ENCODE results near the gene BCO1.

The BCO1 gene

DNA sequence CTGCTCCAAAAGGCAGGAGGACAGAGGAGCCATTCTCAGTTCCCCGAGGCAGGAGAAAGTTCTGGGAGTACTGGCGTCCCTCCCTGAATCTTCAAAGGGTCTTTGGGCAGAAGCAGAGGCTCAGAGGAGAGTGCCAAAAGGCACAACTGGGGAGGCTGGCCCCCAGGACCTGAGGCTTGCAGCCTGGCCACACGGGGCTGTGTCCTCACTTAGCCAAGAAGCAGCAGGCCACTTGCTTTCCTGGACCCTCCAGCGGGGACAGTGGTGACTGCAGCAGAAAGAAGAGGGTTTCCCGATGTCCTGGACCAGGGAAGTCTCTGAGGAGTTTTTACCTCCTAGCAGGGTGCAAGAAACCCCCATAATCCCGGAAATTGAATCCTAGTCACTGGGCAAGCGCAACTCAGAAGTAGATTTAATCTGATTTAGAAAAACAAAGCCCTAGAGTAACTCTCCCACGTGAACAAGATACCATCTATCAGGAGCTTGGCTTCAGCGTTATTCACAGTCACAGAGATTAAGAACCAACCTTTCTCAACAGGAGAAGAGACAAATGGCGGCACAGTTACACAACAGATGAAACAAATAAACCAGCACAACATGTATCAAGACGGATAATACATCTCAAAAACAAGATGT lies 25.5 kb upstream of the BCO1 start:
- Histone ChIP-seq H3K4me3 (ENCODE audit: severe bottlenecking) (no peak overlapping the region), H3K9me3 (ENCODE audit: severe bottlenecking) (no peaks in the 10 kb centered on the region), H3K36me3 (ENCODE audit: low read depth) (no peaks in the 10 kb centered on the region), H3K27me3 (ENCODE audit: insufficient read depth, poor library complexity, severe bottlenecking) (no peaks in the 10 kb centered on the region), H3K4me1 (ENCODE audit: insufficient read depth, poor library complexity, severe bottlenecking) (no peaks in the 10 kb centered on the region), H3K27ac (ENCODE audit: poor library complexity, severe bottlenecking) (no peak overlapping the region)
- TF ChIP-seq, protein P1, sequence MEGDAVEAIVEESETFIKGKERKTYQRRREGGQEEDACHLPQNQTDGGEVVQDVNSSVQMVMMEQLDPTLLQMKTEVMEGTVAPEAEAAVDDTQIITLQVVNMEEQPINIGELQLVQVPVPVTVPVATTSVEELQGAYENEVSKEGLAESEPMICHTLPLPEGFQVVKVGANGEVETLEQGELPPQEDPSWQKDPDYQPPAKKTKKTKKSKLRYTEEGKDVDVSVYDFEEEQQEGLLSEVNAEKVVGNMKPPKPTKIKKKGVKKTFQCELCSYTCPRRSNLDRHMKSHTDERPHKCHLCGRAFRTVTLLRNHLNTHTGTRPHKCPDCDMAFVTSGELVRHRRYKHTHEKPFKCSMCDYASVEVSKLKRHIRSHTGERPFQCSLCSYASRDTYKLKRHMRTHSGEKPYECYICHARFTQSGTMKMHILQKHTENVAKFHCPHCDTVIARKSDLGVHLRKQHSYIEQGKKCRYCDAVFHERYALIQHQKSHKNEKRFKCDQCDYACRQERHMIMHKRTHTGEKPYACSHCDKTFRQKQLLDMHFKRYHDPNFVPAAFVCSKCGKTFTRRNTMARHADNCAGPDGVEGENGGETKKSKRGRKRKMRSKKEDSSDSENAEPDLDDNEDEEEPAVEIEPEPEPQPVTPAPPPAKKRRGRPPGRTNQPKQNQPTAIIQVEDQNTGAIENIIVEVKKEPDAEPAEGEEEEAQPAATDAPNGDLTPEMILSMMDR (IDR thresholded peaks at IDR 0.05; ENCODE audit: poor library complexity, severe bottlenecking), result no peak
- DNase-seq (ENCODE audit: low spot score) (no peak), ATAC-seq (ENCODE audit: low read depth) (no peak)

DNA sequence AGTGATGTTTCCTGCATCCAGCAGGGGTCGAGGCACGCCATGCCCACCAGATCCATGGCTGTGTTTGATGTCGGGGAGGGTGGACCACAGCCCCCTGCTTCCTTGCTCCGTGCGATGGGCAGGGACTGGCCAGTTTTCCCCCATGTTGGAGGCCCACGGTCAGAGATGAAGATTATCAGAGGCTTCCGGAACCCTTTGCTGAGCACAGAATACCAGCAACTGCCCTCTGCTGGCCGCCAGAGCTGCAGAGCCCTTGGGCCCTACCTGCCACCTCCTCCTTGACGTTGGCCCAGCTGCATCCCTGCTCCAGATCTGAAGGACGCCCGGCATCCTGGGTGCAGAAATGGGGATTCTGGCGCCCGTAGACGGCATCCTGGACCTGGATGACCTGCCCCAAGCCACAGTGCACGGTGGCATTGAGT lies 23.7 kb upstream of the BCO1 start:
- H3K27ac ChIP-seq (ENCODE audit: poor library complexity, severe bottlenecking), result no peak overlapping the region
- H3K27me3 ChIP-seq (ENCODE audit: insufficient read depth, poor library complexity, severe bottlenecking), result no peaks in the 10 kb centered on the region
- no peaks in the 10 kb centered on the region for H3K9me3 ChIP-seq (ENCODE audit: severe bottlenecking)
- peak; percentile 58; the same call in 1 of the 3 replicates for ATAC-seq (ENCODE audit: low read depth)
- no peak for DNase-seq (ENCODE audit: low spot score)
- H3K36me3 ChIP-seq (ENCODE audit: low read depth), result no peaks in the 10 kb centered on the region
- no peak overlapping the region for H3K4me3 ChIP-seq (ENCODE audit: severe bottlenecking)
- no peaks in the 10 kb centered on the region for H3K4me1 ChIP-seq (ENCODE audit: insufficient read depth, poor library complexity, severe bottlenecking)
- TF ChIP-seq, protein P1 (IDR thresholded peaks at IDR 0.05; ENCODE audit: poor library complexity, severe bottlenecking), result peak; percentile 58

DNA sequence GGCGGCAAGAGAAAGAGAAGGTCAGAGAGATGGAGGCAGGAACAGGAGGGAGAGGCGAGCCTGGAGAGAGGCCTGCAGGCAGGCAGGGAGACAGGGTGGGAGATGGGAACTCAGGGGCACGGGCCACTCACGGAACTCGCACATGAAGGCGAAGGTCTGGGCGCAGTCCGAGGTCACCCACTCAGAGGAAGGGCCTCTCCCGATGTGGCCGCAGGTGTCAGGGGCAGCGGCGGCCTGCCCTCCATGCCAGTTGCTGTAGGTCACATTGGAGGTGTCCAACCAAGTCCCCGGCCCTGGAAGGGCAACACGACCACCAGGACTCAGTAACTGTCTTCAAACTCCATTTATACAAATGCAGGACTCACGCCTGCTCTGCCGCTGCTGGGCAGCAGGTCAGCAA lies 22.4 kb upstream of the BCO1 start:
- DNase-seq (ENCODE audit: low spot score) (no peak), ATAC-seq (ENCODE audit: low read depth) (no peak)
- Histone ChIP-seq H3K4me1 (ENCODE audit: insufficient read depth, poor library complexity, severe bottlenecking) (no peaks in the 10 kb centered on the region), H3K4me3 (ENCODE audit: severe bottlenecking) (no peak overlapping the region), H3K27me3 (ENCODE audit: insufficient read depth, poor library complexity, severe bottlenecking) (no peaks in the 10 kb centered on the region), H3K27ac (ENCODE audit: poor library complexity, severe bottlenecking) (no peak overlapping the region), H3K9me3 (ENCODE audit: severe bottlenecking) (no peaks in the 10 kb centered on the region), H3K36me3 (ENCODE audit: low read depth) (no peaks in the 10 kb centered on the region)
- TF ChIP-seq, protein P1 (IDR thresholded peaks at IDR 0.05; ENCODE audit: poor library complexity, severe bottlenecking), result no peak

DNA sequence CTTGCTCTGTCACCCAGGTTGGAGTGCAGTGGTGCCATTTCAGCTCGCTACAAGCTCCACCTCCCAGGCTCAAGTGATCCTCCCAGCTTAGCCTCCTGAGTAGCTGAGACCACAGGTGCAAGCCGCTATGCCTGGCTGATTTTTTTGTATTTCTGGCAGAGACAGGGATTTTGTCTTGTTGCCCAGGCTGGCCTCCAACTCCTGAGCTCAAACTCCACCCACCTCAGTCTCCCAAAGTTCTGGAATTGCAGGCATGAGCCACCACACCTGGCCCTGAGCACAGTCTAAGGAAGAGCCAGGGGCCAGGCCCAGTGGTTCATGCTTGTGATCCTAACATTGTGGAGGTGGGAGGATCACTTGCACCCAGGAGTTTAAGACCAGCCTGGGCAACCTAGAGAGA lies 21.8 kb upstream of the BCO1 start:
- TF ChIP-seq, protein P1 (IDR thresholded peaks at IDR 0.05; ENCODE audit: poor library complexity, severe bottlenecking), result no peak
- DNase-seq (ENCODE audit: low spot score) (no peak), ATAC-seq (ENCODE audit: low read depth) (no peak)
- Histone ChIP-seq H3K4me1 (ENCODE audit: insufficient read depth, poor library complexity, severe bottlenecking) (no peaks in the 10 kb centered on the region), H3K36me3 (ENCODE audit: low read depth) (no peaks in the 10 kb centered on the region), H3K4me3 (ENCODE audit: severe bottlenecking) (no peak overlapping the region), H3K27me3 (ENCODE audit: insufficient read depth, poor library complexity, severe bottlenecking) (no peaks in the 10 kb centered on the region), H3K9me3 (ENCODE audit: severe bottlenecking) (no peaks in the 10 kb centered on the region), H3K27ac (ENCODE audit: poor library complexity, severe bottlenecking) (no peak overlapping the region)

DNA sequence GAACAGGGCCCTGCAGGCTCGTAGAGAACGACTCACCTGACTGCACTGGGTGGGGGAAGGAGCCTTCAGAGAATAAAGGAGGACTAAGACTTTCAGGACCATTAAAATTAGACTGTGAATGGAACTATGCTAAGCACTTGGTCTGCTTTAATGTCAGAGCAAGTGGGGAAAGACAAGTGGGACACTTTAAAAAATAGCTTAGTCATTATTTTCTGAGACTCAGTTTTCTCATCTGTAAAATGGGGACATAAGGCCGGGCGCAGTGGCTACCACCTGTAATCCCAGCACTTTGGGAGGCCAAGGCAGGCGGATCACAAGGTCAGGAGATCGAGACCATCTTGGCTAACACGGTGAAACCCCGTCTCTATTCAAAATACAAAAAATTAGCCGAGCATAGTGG lies 19.3 kb upstream of the BCO1 start:
- H3K27ac ChIP-seq (ENCODE audit: poor library complexity, severe bottlenecking), result no peak overlapping the region
- H3K9me3 ChIP-seq (ENCODE audit: severe bottlenecking), result no peaks in the 10 kb centered on the region
- no peaks in the 10 kb centered on the region for H3K27me3 ChIP-seq (ENCODE audit: insufficient read depth, poor library complexity, severe bottlenecking)
- H3K36me3 ChIP-seq (ENCODE audit: low read depth), result no peaks in the 10 kb centered on the region
- DNase-seq (ENCODE audit: low spot score) (no peak), ATAC-seq (ENCODE audit: low read depth) (no peak)
- no peak overlapping the region for H3K4me3 ChIP-seq (ENCODE audit: severe bottlenecking)
- TF ChIP-seq, protein P1 (IDR thresholded peaks at IDR 0.05; ENCODE audit: poor library complexity, severe bottlenecking), result no peak
- H3K4me1 ChIP-seq (ENCODE audit: insufficient read depth, poor library complexity, severe bottlenecking), result no peaks in the 10 kb centered on the region

All from RWPE2 (cell line).